Heart left ventricle (tissue), 16 donors: ENCODE data around the gene C13orf46. TPM values are rescaled to one million over a fixed set of nuclear protein-coding genes. Genes with fewer than 3 reads are reported as not detected.
"Not testable (repeated sequence)": the region's sequence is repeated elsewhere in the genome, so short reads cannot be mapped to it uniquely, and the experiment has no call there.

Source experiments
- ATAC-seq, 4 donors: fragments of 200-7000 bp; cut with Tn5 transposase; one replicate each; pipeline ENCODE4 v1.9.1; 2020 to 2022; ENCODE audit warnings: moderate library complexity in 4 of 4, mild to moderate bottlenecking in 3 of 4, moderate number of reproducible peaks in 1 of 4
- DNase-seq, 5 donors: peaks; one replicate each; pipeline ENCODE4 v3.0.0-alpha.2; 2020
- H3K27ac ChIP-seq, 12 donors: fragments of 200-600 bp; sonication (generic) in 4 of 12; one replicate each; pipeline versions ENCODE4 v1.5.0 to v1.8.0; 2016 to 2022; ENCODE audit warnings: mild to moderate bottlenecking in 2 of 12
- H3K27me3 ChIP-seq, 9 donors: fragments of 200-600 bp; sonication (generic) in 2 of 9; one replicate each; pipeline versions ENCODE4 v1.5.1 to v1.8.0; 2016 to 2022; ENCODE audit warnings: mild to moderate bottlenecking in 3 of 9
- H3K36me3 ChIP-seq, 9 donors: fragments of 200-600 bp; sonication (generic) in 2 of 9; one replicate each; pipeline versions ENCODE4 v1.5.0 to v1.8.0; 2018 to 2022; ENCODE audit warnings: mild to moderate bottlenecking in 2 of 9
- H3K4me1 ChIP-seq, 12 donors: fragments of 200-600 bp; sonication (generic) in 4 of 12; one replicate each; pipeline versions ENCODE4 v1.5.0 to v1.8.0; 2016 to 2022; ENCODE audit warnings: mild to moderate bottlenecking in 3 of 12
- H3K4me3 ChIP-seq, 12 donors: fragments of 200-600 bp; sonication (generic) in 4 of 12; one replicate each; pipeline versions ENCODE4 v1.5.0 to v1.8.0; 2017 to 2022; ENCODE audit warnings: mild to moderate bottlenecking in 9 of 12, moderate library complexity in 4 of 12
- H3K9me3 ChIP-seq, 12 donors: fragments of 200-600 bp; sonication (generic) in 4 of 12; one replicate each; pipeline versions ENCODE4 v1.5.0 to v1.8.0; 2016 to 2022; ENCODE audit warnings: mild to moderate bottlenecking in 1 of 12
- CTCF ChIP-seq, 12 donors: fragments of 200-600 bp; sonication (generic) in 4 of 12; IDR thresholded peaks; one replicate each; pipeline versions ENCODE4 v1.5.0 to v1.8.0; 2018 to 2022; ENCODE audit warnings: antibody characterized with exemption in 12 of 12, mild to moderate bottlenecking in 5 of 12
- POLR2A ChIP-seq, 2 donors: fragments of 450-650 bp; IDR thresholded peaks; one replicate each; pipeline ENCODE4 v1.6.1; 2017; ENCODE audit warnings: antibody characterized with exemption in 2 of 2, mild to moderate bottlenecking in 2 of 2, moderate library complexity in 2 of 2
- WGBS, 4 donors: extraction: QIAGEN DNeasy Blood & Tissue Kit in 2 of 4; methylation state at CpG; one replicate each; pipeline versions ENCODE4 v1.1.5 to v1.1.7; 2013 to 2018; 5-methylcytosine and 5-hydroxymethylcytosine counted together
- intact Hi-C, 10 donors: fragments of 100-400 bp; cut with DNase I; formaldehyde crosslinking; loops; one replicate each; pipeline versions ENCODE4 v1.11.1 to v1.14.2; 2022
- polyA plus RNA-seq, 2 donors: library from polyadenylated mRNA; stranded (reverse); fragments of 200-250 nt; gene quantifications; one replicate each; pipeline ENCODE4 v1.2.3, GENCODE V29; 2013
- total RNA-seq, 9 donors: library from RNA; depleted of rRNA in 2 of 9; stranded (reverse); fragments of >200 nt in 2 of 9; fragmentation: NEBNext Ultra II Directional in 3 of 9; extraction: Animal tissue kit (Norgen Biotek cat#: 25700) in 3 of 9; gene quantifications; one replicate each; pipeline versions ENCODE4 v1.1.0 to v1.2.4, GENCODE V29; 2016 to 2023
- donor health status: ischemic (EF 13 %, LVEDD 7.1; RV severe dilation, severe dysfunction).
- donor health status: healthy with polysubstance abuse.
- donor health status: DM: no; HTN: yes; CAD: no.
- donor health status: DM: no; HTN: no; CAD: no.
- donor health status: ischemic (EF 25% LVEDD 6.9; RV normal size, moderate dysfunction).
- donor health status: ischemic (EF 25% LVEDD 5.7; RV mildly dilated, moderate dysfunction).
- donor health status: healthy.
- donor health status: DM: yes; HTN: yes; CAD: no.
- donor health status: ischemic (EF 35%, LVEDD 5.7; RV mildly dilated, moderate dysfunction).
- donor health status: nonischemic (EF 11% LVEDD 7.7; RV severe dilation, severe dysfunction).
- donor health status: DM: yes; HTN: yes; CAD: no.
- donor health status: PGD.
- donor health status: ischemic (EF 29% LVEDD 5.4; RV normal size, mild dysfunction).
- donor health status: nonischemic (EF 23%, LVEDD 6.1; RV moderate dilation, normal function).

Gene C13orf46
- total and polyA plus RNA-seq, 11 donors, result 0.07 to 3.1 (median 0.28) TPM; not detected in 1

GRCh38 chr13:113915012-113915763 lies 58.7 kb downstream of the C13orf46 start:
- no peak overlapping the region for H3K27ac ChIP-seq
- H3K27me3 ChIP-seq, result peaks cover 0 to 37% (median 5%) of the 10 kb centered on the region in 9 donors
- H3K9me3 ChIP-seq, result peaks cover 0 to 13% (median 0%) of the 10 kb centered on the region in 12 donors
- H3K4me3 ChIP-seq, result no peak overlapping the region
- DNase-seq (no peak), ATAC-seq (no peak)
- intact Hi-C loops, result no loop called here
- TF ChIP-seq CTCF (IDR thresholded peaks at IDR 0.05) (no peak), POLR2A (IDR thresholded peaks at IDR 0.05) (no peak)
- WGBS, 4 donors, result 64 to 78% (median 73%) methylated on average over 21 of the region's 21 CpGs
- no peaks in the 10 kb centered on the region for H3K36me3 ChIP-seq
- H3K4me1 ChIP-seq, result no peaks in the 10 kb centered on the region

DNA sequence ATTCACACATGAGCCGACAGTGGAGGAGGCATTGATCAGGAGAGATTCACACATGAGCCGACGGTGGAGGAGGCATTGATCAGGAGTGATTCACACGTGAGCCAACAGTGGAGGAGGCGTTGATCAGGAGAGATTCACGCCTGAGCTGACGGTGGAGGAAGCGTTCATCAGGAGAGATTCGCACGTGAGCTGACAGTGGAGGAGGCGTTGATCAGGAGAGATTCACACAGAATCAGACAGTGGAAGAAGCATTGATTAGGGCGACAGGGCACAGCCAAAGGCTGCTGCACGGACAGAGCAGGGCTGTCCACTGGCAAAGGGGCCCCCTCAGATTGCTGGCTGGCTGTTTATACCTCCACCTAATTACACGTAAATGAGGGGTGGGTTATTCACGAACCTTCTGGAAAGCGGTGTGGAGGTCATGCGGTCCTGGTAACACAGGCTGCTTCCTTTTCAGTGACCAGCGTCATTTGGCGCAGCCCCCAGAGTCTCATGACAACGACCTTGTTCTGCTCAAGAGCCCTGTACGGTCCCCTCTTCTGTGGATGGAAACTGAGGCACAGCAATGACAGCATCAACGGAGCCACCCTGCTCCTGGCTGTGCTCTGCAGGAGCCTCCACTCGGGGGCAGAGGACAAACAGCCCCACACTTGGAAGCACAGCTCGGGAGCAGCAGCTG lies 59.4 kb downstream of the C13orf46 start:
- WGBS, 4 donors, result 79 to 81% (median 80%) methylated on average over 22 to 24 of the region's 24 CpGs
- H3K36me3 ChIP-seq, result no peaks in the 10 kb centered on the region
- H3K27me3 ChIP-seq, result peaks cover 0 to 39% (median 5%) of the 10 kb centered on the region in 9 donors
- intact Hi-C loops, result no loop called here
- no peak overlapping the region for H3K4me3 ChIP-seq
- peaks cover 0 to 13% (median 0%) of the 10 kb centered on the region in 12 donors for H3K9me3 ChIP-seq
- no peak overlapping the region for H3K27ac ChIP-seq
- no peak for TF ChIP-seq CTCF (IDR thresholded peaks at IDR 0.05)
- TF ChIP-seq POLR2A (IDR thresholded peaks at IDR 0.05), result no peak
- H3K4me1 ChIP-seq, result no peaks in the 10 kb centered on the region
- no peak for DNase-seq
- no peak for ATAC-seq

DNA sequence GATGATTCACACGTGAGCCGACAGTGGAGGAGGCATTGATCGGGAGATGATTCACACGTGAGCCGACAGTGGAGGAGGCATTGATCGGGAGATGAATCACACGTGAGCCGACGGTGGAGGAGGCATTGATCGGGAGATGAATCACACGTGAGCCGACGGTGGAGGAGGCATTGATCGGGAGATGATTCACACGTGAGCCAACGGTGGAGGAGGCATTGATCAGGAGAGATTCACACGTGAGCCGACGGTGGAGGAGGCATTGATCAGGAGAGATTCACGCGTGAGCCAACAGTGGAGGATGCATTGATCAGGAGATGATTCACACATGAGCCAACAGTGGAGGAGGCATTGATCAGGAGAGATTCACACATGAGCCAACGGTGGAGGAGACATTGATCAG lies 60.0 kb downstream of the C13orf46 start:
- intact Hi-C loops, ATAC-seq, H3K4me3 ChIP-seq, H3K36me3 ChIP-seq, H3K4me1 ChIP-seq, DNase-seq, H3K27ac ChIP-seq: not testable (repeated sequence)
- H3K9me3 ChIP-seq, result peaks cover 0 to 13% (median 0%) of the 10 kb centered on the region in 12 donors
- H3K27me3 ChIP-seq, result peaks cover 0 to 45% (median 5%) of the 10 kb centered on the region in 9 donors
- 91 to 95% (median 93%) methylated on average over 22 of the region's 22 CpGs for WGBS, 4 donors

GRCh38 chr13:113913408-113913807 lies 60.5 kb downstream of the C13orf46 start:
- intact Hi-C loops, H3K4me1 ChIP-seq, H3K27ac ChIP-seq, H3K36me3 ChIP-seq, DNase-seq, H3K4me3 ChIP-seq, ATAC-seq: not testable (repeated sequence)
- Histone ChIP-seq H3K9me3 (peaks cover 0 to 13% (median 0%) of the 10 kb centered on the region in 12 donors), H3K27me3 (peaks cover 0 to 45% (median 5%) of the 10 kb centered on the region in 9 donors)
- 75 to 85% (median 77%) methylated on average over 8 of the region's 8 CpGs for WGBS, 4 donors

DNA sequence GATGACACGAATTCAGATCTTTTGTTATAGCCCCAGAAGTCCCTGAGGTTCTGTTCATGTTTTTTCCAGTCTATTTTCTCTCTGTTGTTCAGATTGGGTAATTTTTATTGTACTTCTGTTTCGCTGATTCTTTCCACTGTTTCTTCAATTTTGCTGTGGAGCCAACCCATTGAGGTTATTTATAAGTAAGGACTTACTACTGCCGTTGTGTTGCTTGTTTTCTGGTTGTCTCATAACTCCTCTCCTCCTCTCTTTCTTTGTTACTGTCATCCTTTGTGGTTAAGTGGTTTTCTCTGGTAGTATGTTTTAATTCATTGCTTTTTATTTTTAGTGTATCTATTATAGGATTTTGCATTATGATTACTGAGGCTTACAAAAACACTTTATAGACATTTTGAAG lies 61.3 kb downstream of the C13orf46 start:
- Histone ChIP-seq H3K36me3 (no peaks in the 10 kb centered on the region), H3K4me1 (peaks cover 0 to 6% (median 0%) of the 10 kb centered on the region in 12 donors), H3K4me3 (no peak overlapping the region), H3K9me3 (peaks cover 0 to 13% (median 0%) of the 10 kb centered on the region in 12 donors), H3K27ac (no peak overlapping the region), H3K27me3 (peaks cover 0 to 49% (median 5%) of the 10 kb centered on the region in 9 donors)
- no peak for TF ChIP-seq CTCF (IDR thresholded peaks at IDR 0.05)
- no peak for TF ChIP-seq POLR2A (IDR thresholded peaks at IDR 0.05)
- no peak for DNase-seq
- intact Hi-C loops, result no loop called here
- 75 to 82% (median 79%) methylated on average over 3 of the region's 3 CpGs for WGBS, 4 donors
- no peak for ATAC-seq
